ENCODE measurements around the gene TNNI2. TPM values are rescaled to one million over a fixed set of nuclear protein-coding genes. Genes with fewer than 3 reads are reported as not detected.

TNNI2 gene
- total RNA-seq, 1 donor from 2014 or later, result not detected

DNA sequence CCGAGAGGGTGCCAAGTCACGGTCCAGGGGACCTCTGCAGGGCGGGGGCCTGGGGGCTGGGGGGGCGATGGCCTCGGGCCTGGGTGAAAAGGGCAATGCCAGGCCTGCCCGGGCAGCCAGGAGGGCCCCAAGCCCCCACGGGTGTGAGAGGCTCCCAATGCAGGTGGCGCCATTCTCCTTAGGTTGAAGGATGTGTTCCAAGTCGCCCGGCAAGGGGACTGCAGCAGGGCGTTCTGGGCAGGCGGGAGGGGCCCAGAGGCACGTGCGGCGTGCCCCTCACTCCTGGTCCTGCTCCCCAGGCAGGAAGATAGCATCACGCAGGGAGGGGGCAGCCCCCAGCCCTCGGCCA, 730 bp upstream of the TNNI2 start:
- Histone ChIP-seq H3K4me3 (ENCODE audit: low read depth, low read length) (no peak overlapping the region), H3K27me3 (ENCODE audit: control insufficient read depth, insufficient read depth, low read length) (peaks cover 9% of the 10 kb centered on the region), H3K36me3 (ENCODE audit: control insufficient read depth, insufficient read depth, low read length) (no peaks in the 10 kb centered on the region)
- TF ChIP-seq, protein P1, sequence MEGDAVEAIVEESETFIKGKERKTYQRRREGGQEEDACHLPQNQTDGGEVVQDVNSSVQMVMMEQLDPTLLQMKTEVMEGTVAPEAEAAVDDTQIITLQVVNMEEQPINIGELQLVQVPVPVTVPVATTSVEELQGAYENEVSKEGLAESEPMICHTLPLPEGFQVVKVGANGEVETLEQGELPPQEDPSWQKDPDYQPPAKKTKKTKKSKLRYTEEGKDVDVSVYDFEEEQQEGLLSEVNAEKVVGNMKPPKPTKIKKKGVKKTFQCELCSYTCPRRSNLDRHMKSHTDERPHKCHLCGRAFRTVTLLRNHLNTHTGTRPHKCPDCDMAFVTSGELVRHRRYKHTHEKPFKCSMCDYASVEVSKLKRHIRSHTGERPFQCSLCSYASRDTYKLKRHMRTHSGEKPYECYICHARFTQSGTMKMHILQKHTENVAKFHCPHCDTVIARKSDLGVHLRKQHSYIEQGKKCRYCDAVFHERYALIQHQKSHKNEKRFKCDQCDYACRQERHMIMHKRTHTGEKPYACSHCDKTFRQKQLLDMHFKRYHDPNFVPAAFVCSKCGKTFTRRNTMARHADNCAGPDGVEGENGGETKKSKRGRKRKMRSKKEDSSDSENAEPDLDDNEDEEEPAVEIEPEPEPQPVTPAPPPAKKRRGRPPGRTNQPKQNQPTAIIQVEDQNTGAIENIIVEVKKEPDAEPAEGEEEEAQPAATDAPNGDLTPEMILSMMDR (IDR thresholded peaks at IDR 0.05; ENCODE audit: insufficient read depth, low read length, poor library complexity, severe bottlenecking), result no peak
- DNase-seq (ENCODE audit: low read depth), result no peak

DNA sequence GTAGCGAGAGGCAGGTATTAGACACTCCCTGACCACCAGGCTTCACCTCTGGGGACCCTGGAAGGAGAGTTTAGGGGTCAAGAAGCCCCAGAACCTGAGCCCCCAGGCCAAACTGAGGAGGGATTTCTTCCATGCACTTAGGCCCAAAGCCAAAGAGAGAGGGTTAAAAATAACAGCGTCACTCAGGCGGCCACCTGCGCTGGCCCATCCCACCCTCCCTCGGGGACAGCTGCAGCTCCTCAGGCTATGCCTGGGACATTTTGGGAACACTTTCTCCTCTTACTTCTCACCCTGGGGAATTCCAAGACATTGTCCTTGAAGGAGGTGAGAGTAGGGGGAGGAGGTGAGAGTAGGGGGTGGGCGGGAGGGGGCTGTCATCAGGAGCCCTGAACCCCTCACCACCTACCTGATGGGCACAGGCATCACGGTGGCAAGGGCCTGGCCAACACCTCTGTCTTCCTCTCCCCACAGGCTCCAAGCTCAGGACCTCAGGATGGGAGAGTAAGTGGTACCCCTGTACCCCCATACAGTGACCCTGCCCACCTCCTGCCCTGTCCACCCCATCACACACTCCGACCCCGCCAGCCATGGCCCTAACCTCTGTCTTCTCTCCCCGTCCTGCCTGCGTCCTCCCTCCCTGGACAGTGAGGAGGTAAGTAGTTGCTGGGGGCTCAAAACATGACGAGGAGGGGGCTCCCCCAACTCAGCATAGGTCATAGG, 583 bp downstream of the TNNI2 start:
- H3K27me3 ChIP-seq (ENCODE audit: control insufficient read depth, insufficient read depth, low read length), result peaks cover 14% of the 10 kb centered on the region
- no peak overlapping the region for H3K4me3 ChIP-seq (ENCODE audit: low read depth, low read length)
- no peak for DNase-seq (ENCODE audit: low read depth)
- TF ChIP-seq, protein P1 (IDR thresholded peaks at IDR 0.05; ENCODE audit: insufficient read depth, low read length, poor library complexity, severe bottlenecking), result no peak
- H3K36me3 ChIP-seq (ENCODE audit: control insufficient read depth, insufficient read depth, low read length), result no peaks in the 10 kb centered on the region

DNA sequence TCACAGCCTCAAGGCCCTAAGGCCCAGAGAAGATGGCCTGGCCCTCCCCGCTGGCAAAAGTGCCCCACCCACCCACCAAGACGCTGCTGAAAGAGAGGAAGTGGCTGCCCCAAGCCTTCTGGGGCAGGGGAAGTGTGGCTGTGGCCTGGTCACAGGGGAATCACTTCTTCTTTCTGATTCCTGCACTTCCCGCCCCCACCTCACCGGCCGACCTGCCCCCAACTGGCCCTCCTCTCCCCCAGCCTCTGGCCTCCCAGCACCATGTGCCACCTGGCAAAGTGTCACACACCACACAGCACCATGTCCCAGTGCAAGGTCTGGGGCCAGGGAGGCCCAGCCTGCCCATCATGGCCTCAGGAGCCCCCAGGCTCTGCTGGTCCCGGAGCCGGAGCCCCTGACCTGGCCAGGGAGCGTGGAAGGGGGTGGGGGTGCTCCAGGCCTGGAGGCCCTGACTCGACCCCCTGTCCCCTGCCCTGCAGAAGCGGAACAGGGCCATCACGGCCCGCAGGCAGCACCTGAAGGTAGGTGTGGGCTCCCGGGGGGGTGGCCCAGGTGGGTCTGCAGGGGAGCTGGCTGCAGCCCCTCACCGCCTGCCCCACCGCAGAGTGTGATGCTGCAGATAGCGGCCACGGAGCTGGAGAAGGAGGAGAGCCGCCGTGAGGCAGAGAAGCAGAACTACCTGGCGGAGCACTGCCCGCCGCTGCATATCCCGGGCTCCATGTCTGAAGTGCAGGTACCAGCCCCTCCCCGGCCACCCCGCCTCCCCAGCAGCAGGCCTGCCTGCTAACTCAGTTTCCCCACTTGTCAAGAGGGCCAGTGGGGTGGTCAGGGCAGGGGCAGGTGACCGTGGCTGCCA, 1.4 kb downstream of the TNNI2 start:
- Histone ChIP-seq H3K4me3 (ENCODE audit: low read depth, low read length) (no peak overlapping the region), H3K36me3 (ENCODE audit: control insufficient read depth, insufficient read depth, low read length) (no peaks in the 10 kb centered on the region), H3K27me3 (ENCODE audit: control insufficient read depth, insufficient read depth, low read length) (peaks cover 16% of the 10 kb centered on the region)
- TF ChIP-seq, protein P1 (IDR thresholded peaks at IDR 0.05; ENCODE audit: insufficient read depth, low read length, poor library complexity, severe bottlenecking), result no peak
- no peak for DNase-seq (ENCODE audit: low read depth)

DNA sequence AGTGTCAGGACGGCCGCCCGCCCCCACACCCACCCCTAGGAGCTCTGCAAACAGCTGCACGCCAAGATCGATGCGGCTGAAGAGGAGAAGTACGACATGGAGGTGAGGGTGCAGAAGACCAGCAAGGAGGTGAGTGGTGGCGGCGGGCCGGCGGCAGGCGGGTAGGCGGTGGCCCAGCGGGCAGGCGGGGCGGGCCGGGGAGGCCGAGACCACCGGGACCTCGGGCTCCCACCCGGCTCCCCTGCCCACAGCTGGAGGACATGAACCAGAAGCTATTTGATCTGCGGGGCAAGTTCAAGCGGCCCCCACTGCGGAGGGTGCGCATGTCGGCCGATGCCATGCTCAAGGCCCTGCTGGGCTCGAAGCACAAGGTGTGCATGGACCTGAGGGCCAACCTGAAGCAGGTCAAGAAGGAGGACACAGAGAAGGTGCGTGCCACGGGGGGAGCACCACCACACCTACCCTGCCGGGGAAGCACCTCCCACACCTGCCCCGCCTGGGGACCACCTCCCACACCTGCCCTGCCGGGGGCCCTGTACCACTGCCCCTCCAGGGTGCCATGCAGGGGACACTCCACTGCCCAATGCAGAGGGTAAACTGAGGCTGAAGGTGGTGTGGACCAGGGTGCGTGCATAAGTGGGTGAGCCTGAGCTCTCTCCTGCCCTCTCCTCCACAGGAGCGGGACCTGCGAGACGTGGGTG, 2.1 kb downstream of the TNNI2 start:
- DNase-seq (ENCODE audit: low read depth), result no peak
- TF ChIP-seq, protein P1 (IDR thresholded peaks at IDR 0.05; ENCODE audit: insufficient read depth, low read length, poor library complexity, severe bottlenecking), result no peak
- H3K36me3 ChIP-seq (ENCODE audit: control insufficient read depth, insufficient read depth, low read length), result no peaks in the 10 kb centered on the region
- H3K27me3 ChIP-seq (ENCODE audit: control insufficient read depth, insufficient read depth, low read length), result peaks cover 18% of the 10 kb centered on the region
- no peak overlapping the region for H3K4me3 ChIP-seq (ENCODE audit: low read depth, low read length)

DNA sequence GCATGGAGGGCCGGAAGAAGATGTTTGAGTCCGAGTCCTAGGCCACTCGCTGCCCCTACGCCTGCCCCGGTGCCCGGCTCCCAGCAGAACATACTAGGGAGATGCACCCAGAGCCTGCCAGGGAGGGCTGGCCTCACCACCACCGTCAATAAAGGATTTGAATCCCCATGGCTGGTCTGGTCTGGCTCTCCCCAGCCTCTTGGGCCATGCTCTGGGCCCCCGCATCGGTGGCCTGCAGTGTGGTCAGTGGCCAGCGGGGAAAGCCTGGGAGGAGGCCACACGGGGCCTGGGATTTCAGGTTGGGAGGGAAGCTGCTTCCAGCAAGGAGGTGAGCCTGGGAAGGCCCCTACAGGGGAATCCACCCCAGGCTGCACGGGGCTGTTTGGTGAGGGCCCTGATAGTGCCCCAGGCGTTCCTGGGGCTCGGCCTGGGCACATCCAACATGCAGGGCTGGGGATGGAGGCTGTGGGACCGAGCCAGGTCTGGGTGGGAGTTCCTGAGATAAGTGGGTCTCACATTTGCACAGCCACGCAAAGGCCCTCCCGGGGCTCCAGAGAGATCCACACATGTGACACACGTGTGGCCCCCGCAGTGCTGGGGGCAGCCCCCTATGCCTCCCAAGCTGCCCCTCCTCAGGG, 2.8 kb downstream of the TNNI2 start:
- DNase-seq (ENCODE audit: low read depth), result no peak
- TF ChIP-seq, protein P1 (IDR thresholded peaks at IDR 0.05; ENCODE audit: insufficient read depth, low read length, poor library complexity, severe bottlenecking), result no peak
- Histone ChIP-seq H3K4me3 (ENCODE audit: low read depth, low read length) (no peak overlapping the region), H3K27me3 (ENCODE audit: control insufficient read depth, insufficient read depth, low read length) (peaks cover 21% of the 10 kb centered on the region), H3K36me3 (ENCODE audit: control insufficient read depth, insufficient read depth, low read length) (no peaks in the 10 kb centered on the region)

Data from kidney epithelial cell (primary cell).